ENCODE measurements around the gene TCEAL5.
"Not testable (repeated sequence)": the region's sequence is repeated elsewhere in the genome, so short reads cannot be mapped to it uniquely, and the experiment has no call there.

TCEAL5 gene, protein sequence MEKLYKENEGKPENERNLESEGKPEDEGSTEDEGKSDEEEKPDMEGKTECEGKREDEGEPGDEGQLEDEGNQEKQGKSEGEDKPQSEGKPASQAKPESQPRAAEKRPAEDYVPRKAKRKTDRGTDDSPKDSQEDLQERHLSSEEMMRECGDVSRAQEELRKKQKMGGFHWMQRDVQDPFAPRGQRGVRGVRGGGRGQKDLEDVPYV

DNA sequence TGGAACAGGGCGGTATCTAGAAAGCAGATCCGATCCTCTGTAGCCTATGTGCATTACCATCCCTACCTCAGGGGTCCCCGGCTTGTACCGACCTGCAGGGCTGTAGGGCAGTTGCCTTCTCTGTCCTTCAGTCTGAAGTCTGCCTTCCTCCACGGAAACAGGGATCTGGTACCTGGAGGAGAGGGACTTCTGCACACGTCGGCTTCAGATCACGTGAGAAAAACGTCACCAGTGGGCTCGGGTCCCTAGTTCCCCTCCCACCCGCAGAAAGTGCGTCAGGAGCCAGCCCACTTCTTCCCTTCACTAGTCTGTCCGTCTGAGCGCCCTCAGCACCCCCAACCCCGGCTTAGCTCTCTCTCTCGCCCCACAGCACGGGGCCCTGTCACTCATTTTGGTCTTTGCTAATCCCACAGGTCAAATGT lies at the start of gene TCEAL5:
TSS of gene TCEAL5 (minus strand) at position 170 of the 422 bp plus-strand sequence. CDS start 2,187 bp downstream, outside the sequence.
- no peak for DNase-seq (ENCODE audit: low read depth)

DNA sequence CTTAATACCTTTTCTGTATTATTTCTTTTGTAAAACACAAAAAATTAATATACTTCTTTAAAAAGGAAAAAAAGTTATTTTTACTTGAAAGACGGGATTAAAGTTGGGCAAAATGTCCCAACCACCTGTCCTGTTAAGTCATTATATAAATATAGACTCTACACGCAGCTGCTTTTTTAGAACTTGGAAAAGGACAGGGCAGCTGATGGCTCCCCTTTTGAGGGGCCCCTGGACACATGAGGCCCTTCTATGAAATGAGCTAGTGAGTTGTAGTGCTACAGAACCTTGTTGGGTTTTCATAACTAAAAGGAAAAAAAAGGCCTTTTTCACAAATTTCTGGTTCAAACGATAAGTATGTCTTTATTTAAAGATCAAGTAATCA lies 34.8 kb upstream of the TCEAL5 start:
- no peak for DNase-seq (ENCODE audit: low read depth)

DNA sequence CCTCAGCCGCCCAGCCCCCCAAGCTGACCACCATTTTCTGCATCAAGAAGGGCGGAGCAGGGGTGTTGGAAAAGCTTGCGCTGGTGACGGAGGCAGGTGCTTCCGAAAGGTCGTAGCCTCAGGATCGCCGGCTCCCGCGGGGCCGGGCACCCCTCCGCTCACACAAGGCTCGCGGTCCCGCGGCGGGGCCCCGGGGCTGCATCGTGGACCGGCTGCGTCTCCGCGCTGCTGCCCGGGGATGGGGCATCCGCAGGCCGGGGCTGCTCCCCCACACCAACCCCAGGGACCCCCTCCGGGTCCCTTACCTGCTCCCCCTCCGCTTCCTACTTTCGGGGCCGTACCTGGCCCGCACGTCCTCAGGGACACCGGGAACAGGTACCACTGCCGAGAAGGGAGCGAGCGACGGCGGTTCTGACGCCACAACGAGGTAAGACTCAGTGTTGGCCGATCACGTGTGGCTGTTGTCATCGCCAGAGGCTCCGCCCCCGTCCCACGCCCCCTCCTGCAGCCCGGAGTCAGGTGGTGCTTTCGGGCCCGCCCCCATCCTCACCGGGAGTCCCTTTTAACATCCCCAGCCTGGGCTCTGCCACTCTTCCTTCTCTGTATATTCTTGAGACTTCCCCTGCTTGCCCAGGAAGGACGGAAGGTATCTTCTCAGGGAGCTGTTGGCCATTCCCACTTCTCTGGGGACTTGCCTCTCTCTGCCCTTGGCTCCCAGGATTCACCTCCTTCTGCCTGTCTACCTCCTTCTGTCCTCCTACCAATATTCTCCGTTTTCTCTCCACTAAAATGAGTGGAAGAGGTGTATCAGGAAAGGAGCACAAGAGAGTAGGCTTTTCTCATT lies 34.2 kb upstream of the TCEAL5 start, which contains the start of gene BEX2:
TSS of gene BEX2 (minus strand) at position 436 of the 844 bp plus-strand sequence. CDS start 1,014 bp downstream, outside the sequence.
- peak; percentile 13 for DNase-seq (ENCODE audit: low read depth)

DNA sequence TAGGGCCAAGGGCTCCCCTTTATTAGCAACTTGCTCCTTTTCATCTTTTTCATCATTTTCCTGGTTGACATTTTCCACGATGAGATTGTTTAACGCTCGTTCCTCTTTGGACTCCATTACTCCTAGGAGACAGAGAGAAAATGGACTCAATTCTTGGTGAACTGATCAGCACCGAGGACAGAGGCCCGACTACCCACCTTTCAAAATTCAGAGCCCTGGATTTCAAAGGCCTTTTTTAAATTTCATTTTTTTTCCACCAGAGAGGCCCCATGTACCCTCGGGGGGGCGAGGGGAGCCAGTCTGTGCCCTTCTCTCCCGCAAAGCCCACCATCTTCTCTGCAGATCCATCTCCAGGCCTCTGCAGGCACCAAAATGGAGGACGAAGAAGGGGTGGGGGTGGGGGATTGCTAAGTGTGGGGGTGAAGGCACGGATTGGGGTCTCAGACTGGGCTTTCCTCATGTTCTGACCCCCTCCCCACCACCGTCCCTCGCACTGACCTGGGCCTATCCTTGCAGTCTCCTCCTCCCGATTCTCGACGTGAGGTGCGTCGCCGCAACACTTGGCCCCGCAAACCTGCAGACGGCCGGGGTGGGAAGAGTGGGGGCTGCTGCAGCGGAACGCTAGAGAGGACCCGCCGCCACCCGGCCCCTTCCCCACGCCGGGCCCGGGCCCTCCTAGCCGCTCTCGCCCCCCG lies 33.5 kb upstream of the TCEAL5 start:
- no peak for DNase-seq (ENCODE audit: low read depth)

DNA sequence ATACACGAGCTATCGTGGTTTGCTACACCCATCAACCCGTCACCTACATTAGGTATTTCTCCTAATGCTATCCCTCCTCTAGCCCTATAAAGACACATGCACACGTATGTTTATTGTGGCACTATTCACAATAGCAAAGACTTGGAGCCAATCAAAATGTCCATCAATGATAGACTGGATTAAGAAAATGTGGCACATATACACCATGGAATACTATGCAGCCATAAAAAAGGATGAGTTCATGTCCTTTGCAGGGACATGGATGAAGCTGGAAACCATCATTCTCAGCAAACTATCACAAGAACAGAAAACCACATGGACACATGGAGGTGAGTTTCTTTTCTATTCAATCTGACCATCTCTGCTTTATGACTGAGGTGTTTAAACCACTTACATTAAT lies 29.1 kb upstream of the TCEAL5 start:
- not testable (repeated sequence) for DNase-seq (ENCODE audit: low read depth)

DNA sequence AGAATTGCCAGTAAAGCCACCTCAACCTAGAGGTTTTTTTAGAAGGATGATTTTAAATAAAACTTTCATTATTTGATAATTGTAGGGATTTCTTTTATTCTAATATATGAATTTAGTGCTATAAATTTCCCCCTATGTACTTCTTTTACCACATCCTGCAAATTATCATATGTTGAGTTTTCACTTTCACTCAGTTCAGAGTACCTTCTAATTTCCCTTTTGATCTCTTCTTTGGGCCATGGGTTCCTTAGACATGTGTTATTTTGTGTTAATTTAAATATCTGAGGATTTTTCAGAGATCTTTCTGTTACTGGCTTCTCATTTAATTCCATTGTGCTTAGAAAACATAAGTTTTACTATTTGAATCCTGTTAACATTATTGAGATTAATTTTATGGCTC lies 28.2 kb upstream of the TCEAL5 start:
- DNase-seq (ENCODE audit: low read depth) = no peak

DNA sequence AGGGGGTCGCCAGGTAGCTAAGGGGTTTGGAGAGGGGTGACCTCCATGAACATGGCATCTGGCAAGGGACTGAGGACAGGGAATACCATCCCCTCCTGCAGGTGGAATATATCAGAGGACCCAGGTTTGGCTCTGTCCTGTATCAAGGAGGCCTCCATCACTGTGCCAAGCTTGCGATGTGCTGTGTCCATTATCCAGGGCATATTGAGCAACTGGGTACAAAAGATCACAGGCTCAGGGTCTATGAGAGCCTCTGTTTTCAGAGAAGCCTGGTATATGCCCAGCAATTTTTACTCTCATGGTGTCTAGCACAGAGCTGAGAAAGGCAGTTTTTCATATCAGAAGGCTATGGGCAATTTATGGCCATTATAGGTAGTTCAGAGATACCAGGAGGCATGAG lies 16.6 kb upstream of the TCEAL5 start:
- DNase-seq (ENCODE audit: low read depth) = no peak

DNA sequence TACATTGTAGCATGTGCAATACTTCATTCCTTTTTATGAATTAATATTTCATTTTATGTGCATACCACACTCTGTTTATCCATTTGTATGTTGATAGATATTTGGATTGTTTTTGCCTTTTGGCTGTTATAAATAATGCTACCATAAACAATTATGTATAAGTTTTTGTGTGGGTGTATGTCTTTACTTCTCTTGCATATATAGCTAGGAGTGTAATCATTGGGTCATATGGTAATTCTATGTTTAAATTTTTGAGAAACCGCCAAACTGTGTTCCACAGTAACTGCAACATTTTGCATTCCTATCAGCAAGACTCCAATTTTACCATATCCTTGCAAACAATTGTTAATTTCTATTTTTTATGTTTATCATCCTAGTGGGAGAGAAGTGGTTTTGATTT lies 3.1 kb upstream of the TCEAL5 start:
- no peak for DNase-seq (ENCODE audit: low read depth)

DNA sequence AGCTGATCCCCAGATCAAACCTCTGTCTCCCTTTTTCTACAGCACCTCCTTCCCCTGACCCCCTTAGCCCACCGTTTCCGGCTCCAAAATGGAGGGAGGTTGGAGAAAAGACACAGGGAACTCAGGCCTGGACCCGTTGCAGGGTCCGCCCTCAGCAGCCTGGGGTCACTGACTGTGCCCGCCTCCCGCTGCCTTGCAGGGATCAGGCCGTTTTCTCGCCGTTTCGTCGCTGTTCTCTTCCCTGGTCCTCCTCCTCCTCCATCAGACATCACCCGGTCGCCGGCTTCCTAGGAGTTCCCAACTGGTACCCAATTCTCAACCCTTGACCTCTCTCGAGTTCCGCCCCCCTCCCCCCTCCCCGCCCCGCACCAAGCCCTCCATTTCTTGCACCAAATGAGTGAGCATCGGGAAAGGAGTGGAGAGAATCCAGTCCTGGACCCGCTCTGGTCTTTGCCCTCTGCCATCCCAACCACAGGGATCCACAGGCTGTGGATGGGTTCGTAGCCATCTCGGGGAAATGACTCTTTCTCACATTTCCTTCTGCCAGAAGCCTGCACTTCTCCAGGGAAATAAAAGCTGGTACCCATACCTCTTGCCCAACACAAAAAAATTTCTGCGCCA lies 493 bp downstream of the TCEAL5 start:
- DNase-seq (ENCODE audit: low read depth) = no peak

DNA sequence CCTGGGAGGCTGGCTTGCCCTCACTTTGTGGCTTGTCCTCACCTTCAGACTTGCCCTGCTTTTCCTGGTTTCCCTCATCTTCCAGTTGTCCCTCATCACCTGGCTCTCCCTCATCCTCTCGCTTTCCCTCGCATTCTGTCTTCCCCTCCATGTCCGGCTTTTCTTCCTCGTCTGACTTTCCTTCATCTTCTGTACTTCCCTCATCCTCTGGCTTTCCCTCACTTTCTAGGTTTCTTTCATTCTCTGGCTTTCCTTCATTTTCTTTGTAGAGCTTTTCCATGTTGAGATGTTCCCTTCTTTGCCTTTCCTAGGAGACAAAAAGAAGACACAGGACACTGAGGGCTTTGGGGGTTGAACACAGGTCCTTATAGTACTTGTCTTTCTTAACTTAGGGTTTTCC lies 2.3 kb downstream of the TCEAL5 start:
- no peak for DNase-seq (ENCODE audit: low read depth)

DNA sequence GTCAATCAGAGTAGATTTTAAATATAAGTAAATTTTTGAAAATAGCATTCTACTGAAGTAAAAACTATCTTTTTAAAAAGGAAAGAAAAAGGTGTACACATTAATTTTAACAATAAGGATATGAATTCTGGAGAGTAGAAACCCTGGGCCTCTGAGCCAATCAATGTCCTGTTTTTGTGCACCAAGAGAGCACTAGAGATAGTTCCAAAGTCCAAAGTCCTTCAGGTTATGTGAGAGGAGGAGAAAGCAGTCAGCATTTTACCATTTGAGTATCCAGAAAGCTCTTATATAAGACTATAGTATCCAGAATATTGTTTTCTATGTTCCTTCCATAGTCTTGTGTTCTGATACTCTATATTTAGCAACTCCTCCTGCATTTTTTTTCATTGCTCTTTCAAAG lies 18.3 kb downstream of the TCEAL5 start:
- no peak for DNase-seq (ENCODE audit: low read depth)

DNA sequence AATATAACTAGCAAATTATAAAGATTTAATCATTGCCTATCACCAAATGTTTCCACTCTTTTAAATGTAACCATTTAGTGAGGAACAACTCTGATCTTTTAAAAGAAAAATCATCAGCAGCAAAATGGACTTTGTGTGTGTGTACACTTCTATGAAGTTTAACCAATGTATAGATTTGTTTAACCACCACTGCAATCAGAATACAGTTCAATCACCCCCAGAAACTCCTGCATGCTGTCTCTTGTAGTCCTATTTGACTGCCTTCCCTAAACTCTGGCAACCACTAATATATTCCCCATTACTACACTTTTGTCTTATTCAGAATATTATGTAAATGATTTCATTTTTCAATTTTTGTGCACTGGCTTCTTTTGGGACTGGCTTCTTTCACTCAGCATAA lies 19.9 kb downstream of the TCEAL5 start:
- no peak for DNase-seq (ENCODE audit: low read depth)

DNA sequence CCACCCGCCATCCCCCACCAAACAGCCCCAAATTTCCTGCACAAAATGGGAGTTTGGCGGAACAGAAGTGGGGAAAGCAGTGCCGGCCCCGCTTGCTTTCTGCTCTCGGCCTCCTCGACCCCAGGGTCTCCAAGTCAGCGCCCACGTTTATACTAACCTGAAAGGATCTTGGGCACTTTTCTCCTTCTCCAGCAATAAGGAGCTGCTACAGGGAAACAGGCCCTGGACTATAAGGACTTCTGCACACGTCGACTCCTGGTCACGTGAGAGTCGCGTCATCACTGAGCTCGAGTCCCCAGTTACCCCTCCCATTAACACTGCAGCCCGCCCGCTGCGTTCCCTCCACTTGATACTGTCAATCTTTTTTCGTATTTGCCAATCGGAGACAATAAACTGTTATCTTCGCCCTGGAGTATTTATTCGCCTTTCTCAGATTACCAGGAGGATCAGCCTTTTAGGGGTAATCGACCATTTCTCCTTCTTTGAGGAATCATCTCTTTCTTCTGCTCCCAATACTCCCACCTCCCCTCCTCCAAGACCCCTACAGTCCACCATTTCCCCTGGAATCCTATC lies 21.5 kb downstream of the TCEAL5 start, which contains the start of gene TCEAL8:
TSS of gene TCEAL8 (minus strand) at position 235 of the 573 bp plus-strand sequence. CDS start 1,176 bp downstream, outside the sequence.
- DNase-seq (ENCODE audit: low read depth) = peak; percentile 73

DNA sequence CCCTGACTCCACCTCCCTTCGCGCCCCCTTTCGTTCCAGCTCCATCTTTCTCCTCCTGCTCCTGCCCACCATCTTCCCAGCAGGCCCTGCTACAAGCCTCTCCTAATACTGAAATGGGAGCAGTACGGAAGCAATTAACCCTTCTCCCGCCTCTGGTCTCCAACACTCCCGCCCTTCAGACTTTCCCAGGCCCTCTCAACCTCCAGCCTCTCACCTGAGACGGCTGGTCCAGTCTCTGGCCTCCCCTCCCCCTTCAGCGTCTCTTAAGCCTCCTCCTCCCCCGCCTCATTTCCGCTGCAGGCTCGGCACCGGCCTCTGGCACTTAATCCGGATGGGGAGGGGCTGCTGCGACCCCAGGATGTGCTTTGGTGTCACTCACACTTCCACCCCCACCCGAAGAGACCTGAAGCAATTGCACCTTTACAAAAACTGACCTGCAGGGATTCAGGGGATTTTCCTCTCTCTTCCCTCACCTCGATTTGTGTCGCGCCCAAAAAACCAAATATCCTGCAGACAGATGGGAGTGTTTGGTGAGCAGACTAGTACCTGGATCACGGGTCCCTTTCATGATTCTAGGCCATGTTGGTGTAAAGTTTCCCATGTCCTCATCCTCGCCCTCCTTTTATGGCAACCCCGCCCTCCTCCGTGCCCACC lies 22.3 kb downstream of the TCEAL5 start:
- DNase-seq (ENCODE audit: low read depth) = peak; percentile 9

DNA sequence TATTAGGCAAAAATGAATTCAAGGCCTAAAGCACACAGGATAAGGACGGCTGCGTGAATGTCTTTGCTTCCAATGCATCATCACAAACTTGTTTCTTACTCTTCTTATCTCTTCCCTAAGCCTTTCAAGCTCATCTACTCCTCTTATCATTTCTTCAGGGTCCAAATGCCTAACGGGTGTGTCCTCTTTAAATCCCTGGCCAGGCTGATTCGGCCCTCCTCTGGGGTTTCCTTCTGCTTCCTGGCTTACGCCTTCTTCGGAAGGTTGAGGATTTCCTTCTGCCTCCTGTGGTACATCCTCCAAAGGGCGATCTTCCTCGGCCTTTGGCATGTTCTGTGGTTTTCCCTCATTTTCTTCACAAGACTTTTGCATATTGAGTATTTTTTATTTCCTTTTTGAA lies 22.9 kb downstream of the TCEAL5 start:
- DNase-seq (ENCODE audit: low read depth) = no peak

DNA sequence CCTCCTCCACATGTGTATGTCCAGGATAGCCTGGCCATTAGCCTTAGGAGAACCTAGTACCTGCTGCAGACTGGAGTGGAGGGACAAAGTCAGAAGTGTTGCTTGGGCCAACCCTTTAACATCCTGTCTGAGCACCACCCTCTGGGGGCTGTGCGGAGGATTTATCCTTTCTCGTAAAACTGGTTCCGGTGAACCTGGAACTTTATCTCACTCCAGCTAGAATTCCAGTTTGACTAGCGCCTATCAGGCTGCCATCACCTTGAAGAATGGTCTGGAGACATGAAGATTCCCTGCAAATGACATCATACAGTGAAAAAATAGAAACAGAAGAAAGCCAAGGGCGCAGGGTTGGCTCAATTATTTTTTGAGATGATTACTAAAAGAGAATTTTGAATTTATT lies 25.6 kb downstream of the TCEAL5 start:
- DNase-seq (ENCODE audit: low read depth) = no peak

DNA sequence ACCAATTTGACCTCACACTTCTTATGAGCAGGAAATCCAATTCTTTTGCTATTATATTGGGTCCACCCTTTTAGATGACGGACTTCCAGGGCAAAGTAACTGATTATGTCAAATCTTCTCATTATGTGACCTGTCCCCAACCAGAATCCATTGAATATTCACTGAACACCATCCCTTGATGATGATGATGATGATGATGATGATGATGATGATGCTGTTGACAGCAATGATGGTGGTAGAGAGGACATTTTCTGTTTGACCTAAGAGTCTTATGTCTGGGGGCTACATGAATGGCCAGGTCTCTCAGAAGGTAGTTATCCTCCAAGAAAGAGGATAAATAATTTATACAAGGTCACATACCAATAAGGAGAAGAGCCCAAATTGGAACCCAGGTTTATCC lies 26.7 kb downstream of the TCEAL5 start:
- DNase-seq (ENCODE audit: low read depth) = no peak

DNA sequence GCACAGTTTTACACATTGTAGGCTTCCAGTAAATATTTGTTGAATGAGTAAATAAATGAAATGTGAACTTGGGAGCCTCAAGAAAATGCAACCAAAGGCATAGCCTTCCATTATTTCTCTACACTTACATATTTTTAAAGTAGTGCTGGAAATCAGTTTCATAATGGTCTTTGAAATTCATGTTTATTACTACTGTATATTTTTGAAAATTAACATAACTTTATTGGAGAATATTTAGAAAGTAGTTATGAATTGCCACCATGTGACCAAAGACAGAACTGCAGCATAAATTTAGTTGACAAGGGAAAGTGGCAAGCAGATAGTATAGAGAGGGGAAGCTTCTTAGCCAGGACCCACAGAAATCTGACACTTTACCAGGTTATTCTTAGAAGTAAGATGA lies 28.0 kb downstream of the TCEAL5 start:
- DNase-seq (ENCODE audit: low read depth) = peak; percentile 5

DNA sequence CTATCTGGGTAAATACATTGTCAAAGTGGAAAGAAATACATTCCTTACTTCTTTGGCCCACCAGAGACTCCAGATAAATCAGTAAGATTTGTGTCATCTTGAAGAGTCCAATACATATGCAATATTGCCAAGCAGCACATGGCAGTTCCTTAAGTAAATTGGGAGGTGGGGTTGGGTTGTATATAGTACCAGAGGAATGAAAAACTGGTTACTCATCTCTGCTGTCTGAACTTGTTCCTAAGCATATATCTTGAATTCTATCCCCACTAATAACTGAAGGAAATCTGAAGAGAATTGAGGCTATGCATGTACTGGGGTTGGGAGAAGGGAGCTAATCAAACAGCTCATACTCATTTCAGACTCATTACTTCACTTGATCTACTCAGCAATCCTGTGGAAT lies 36.4 kb downstream of the TCEAL5 start:
- no peak for DNase-seq (ENCODE audit: low read depth)

DNA sequence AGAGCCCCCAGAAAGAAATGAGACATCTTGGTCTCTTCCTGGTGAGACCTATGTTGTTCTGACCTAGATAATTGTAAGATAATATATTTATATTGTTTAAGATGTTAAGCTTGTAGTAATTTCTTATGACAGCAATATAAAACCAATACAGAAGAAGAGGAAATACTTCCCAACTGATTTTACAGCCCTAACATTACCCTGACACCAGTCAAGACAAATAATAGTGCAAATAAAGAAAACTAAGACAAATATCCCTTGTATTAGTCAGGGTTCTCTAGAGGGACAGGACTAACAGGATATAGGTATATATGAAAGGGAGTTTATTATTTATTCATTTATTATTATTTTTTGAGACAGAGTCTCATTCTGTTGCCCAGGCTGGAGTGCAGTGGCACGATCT lies 40.3 kb downstream of the TCEAL5 start:
- no peak for DNase-seq (ENCODE audit: low read depth)

DNA sequence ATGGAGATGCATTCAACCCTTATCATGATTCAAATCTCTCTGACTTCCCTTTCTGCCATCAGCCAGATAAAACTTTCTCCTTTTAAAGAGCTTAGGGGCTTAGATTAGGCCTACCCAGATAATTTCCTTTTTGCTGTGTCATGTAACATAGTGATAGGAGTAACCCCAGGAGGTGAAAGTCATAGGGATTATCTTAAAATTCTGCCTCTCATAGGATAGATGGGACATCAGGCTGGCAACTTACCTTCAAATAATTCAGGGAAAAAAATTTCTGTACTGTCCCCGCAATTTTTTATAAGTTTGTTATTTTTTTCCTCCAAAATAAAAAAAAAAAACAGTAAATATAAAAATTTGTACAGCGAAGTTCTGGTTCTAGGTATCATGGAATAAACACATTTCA lies 40.9 kb downstream of the TCEAL5 start:
- DNase-seq (ENCODE audit: low read depth) = not testable (repeated sequence)

Measured in fibroblast of the conjunctiva (primary cell).